Lung (tissue), 12 donors: ENCODE measurements around the gene COX15. TPM values are rescaled to one million over a fixed set of nuclear protein-coding genes. Genes with fewer than 3 reads are reported as not detected.
"Not testable (repeated sequence)": the region's sequence is repeated elsewhere in the genome, so short reads cannot be mapped to it uniquely, and the experiment has no call there.

ENCODE experiments used
- ATAC-seq: fragments of 200-7000 bp; cut with Tn5 transposase; one replicate; pipeline ENCODE4 v1.9.1; 2020; ENCODE audit warnings: moderate number of reproducible peaks; ENCODE audit not compliant: insufficient read depth, low FRiP score
- DNase-seq, 3 donors: peaks; one replicate each; pipeline ENCODE4 v3.0.0-alpha.2; 2013 to 2017
- H3K27ac ChIP-seq, 2 donors: one replicate each; pipeline ENCODE4 v1.5.1; 2013; ENCODE audit warnings: mild to moderate bottlenecking in 2 of 2, moderate library complexity in 2 of 2, control low read depth in 1 of 2, inconsistent platforms in 1 of 2, low read depth in 1 of 2, low read length in 1 of 2
- H3K27me3 ChIP-seq, 3 donors: one replicate each; pipeline ENCODE4 v1.5.1; 2013; ENCODE audit warnings: low read length in 2 of 3; ENCODE audit not compliant: control insufficient read depth in 3 of 3, insufficient read depth in 3 of 3
- H3K36me3 ChIP-seq, 4 donors: one replicate each; pipeline ENCODE4 v1.5.1; 2013; ENCODE audit warnings: low read length in 4 of 4, mild to moderate bottlenecking in 1 of 4, moderate library complexity in 1 of 4; ENCODE audit not compliant: control insufficient read depth in 4 of 4, insufficient read depth in 4 of 4
- H3K4me1 ChIP-seq, 5 donors: one replicate each; pipeline ENCODE4 v1.5.1; 2013; ENCODE audit warnings: low read length in 5 of 5, mild to moderate bottlenecking in 2 of 5, moderate library complexity in 1 of 5; ENCODE audit not compliant: control insufficient read depth in 5 of 5, insufficient read depth in 5 of 5
- H3K4me3 ChIP-seq: one replicate; pipeline ENCODE4 v1.5.1; 2013; ENCODE audit warnings: mild to moderate bottlenecking, control low read depth, moderate library complexity
- H3K9ac ChIP-seq, 2 donors: one replicate each; pipeline ENCODE4 v1.5.1; 2013; ENCODE audit warnings: low read length in 2 of 2, control low read depth in 1 of 2; ENCODE audit not compliant: insufficient read depth in 1 of 2
- H3K9me3 ChIP-seq, 4 donors: one replicate each; pipeline ENCODE4 v1.5.1; 2013; ENCODE audit warnings: low read length in 3 of 4, mild to moderate bottlenecking in 1 of 4, moderate library complexity in 1 of 4; ENCODE audit not compliant: control insufficient read depth in 4 of 4, insufficient read depth in 3 of 4
- CTCF ChIP-seq: IDR thresholded peaks from 2 replicates; pipeline ENCODE4 v1.5.1; 2012; ENCODE audit warnings: mild to moderate bottlenecking; ENCODE audit errors: control extremely low read depth, extremely low read depth
- WGBS, 2 donors: extraction: QIAGEN DNeasy Blood & Tissue Kit; methylation state at CpG; one replicate each; pipeline ENCODE4 v1.1.7; 2013; 5-methylcytosine and 5-hydroxymethylcytosine counted together
- polyA plus RNA-seq, 2 donors: library from polyadenylated mRNA; stranded (reverse); fragments of 200-250 nt; gene quantifications; one replicate each; pipeline ENCODE4 v1.2.1, GENCODE V29; 2013
- total RNA-seq, 2 donors: library from RNA; depleted of rRNA in 1 of 2; stranded (reverse); fragments of >200 nt in 1 of 2; gene quantifications; one replicate each; pipeline ENCODE4 v1.2.1, GENCODE V29; 2014 to 2021
- donor health status: control.
- donor health status: control.
- donor health status: Bipolar disorder and iron deficiency.
- donor health status: healthy.
- donor health status: DM: yes; HTN: yes; CAD: no.

Gene COX15
- total and polyA plus RNA-seq, 4 donors, result 13.5 to 37.7 (median 26.6) TPM

- no peak for TF ChIP-seq CTCF
- Histone ChIP-seq H3K4me3 (no peak overlapping the region), H3K9ac (no peak overlapping the region), H3K36me3 (peaks cover 4 to 26% (median 14%) of the 10 kb centered on the region in 4 donors), H3K27me3 (no peaks in the 10 kb centered on the region), H3K4me1 (peaks cover 0 to 13% (median 0%) of the 10 kb centered on the region in 5 donors), H3K27ac (no peak overlapping the region), H3K9me3 (no peaks in the 10 kb centered on the region)
- DNase-seq, result no peak
- 94 to 96% methylated on average over 1 of the region's 1 CpG for WGBS, 2 donors
- no peak for ATAC-seq
These were observed 22.7 kb upstream of the COX15 start for GRCh38 chr10:99754670-99755069.

GRCh38 chr10:99750641-99751040 is 18.7 kb upstream of the COX15 start:
- Histone ChIP-seq H3K4me3 (no peak overlapping the region), H3K27ac (no peak overlapping the region), H3K4me1 (peaks cover 0 to 6% (median 0%) of the 10 kb centered on the region in 5 donors), H3K9me3 (no peaks in the 10 kb centered on the region), H3K9ac (no peak overlapping the region), H3K36me3 (peaks cover 8 to 27% (median 20%) of the 10 kb centered on the region in 4 donors), H3K27me3 (no peaks in the 10 kb centered on the region)
- DNase-seq, result no peak
- ATAC-seq, result no peak
- no peak for TF ChIP-seq CTCF

GRCh38 chr10:99748823-99749451 is 17.0 kb upstream of the COX15 start:
- Histone ChIP-seq H3K27ac (peak overlapping the region in 1 of 2 donors; percentile 17), H3K27me3 (no peaks in the 10 kb centered on the region), H3K9me3 (no peaks in the 10 kb centered on the region), H3K9ac (no peak overlapping the region), H3K4me1 (peaks cover 0 to 6% (median 0%) of the 10 kb centered on the region in 5 donors), H3K36me3 (peaks cover 13 to 25% (median 19%) of the 10 kb centered on the region in 4 donors), H3K4me3 (no peak overlapping the region)
- no peak for TF ChIP-seq CTCF
- ATAC-seq, result no peak
- no peak for DNase-seq
- WGBS, 2 donors, result 95 to 99% methylated on average over 2 of the region's 2 CpGs

- 88 to 93% methylated on average over 2 of the region's 2 CpGs for WGBS, 2 donors
- peaks cover 0 to 10% (median 0%) of the 10 kb centered on the region in 5 donors for H3K4me1 ChIP-seq
- not testable (repeated sequence) for DNase-seq, H3K9me3 ChIP-seq, H3K4me3 ChIP-seq, H3K27ac ChIP-seq, H3K27me3 ChIP-seq, ATAC-seq, H3K9ac ChIP-seq
- H3K36me3 ChIP-seq, result peaks cover 21 to 39% (median 28%) of the 10 kb centered on the region in 4 donors
These were observed 14.2 kb upstream of the COX15 start for GRCh38 chr10:99746166-99746565.
